K562 (cell line): ENCODE measurements around the gene GLRA1. TPM values are rescaled to one million over a fixed set of nuclear protein-coding genes. Genes with fewer than 3 reads are reported as not detected.

Experiments used
- ATAC-seq: fragments of 200-7000 bp; cut with Tn5 transposase; 3 replicates; pipeline ENCODE4 v1.9.1; 2020; ENCODE audit warnings: moderate library complexity
- BruUV-seq: library from RNA; stranded (reverse); fragments of 400-500 nt; replicated peaks from 2 replicates; lab custom pipeline; 2021; lab: Mats Ljungman, UMichigan
- CTCF ChIA-PET: fragments of 300-600 bp; formaldehyde crosslinking; extraction: SDS; loops from one replicate; lab custom pipeline; 2021; ENCODE audit warnings: low intra/inter-chr PET ratio; lab: Yijun Ruan, JAX
- POLR2A ChIA-PET: fragments of 300-600, 350-650 bp; sonication (Branson Sonifier 250); formaldehyde crosslinking; extraction: SDS; loops from one replicate; lab custom pipeline; 2021; ENCODE audit warnings: antibody characterized with exemption, inconsistent platforms; lab: Yijun Ruan, JAX
- DNase-seq, 4 experiments: peaks; one replicate each; pipeline versions ENCODE4 v3.0.0 to v3.0.0-alpha.2; 2011 to 2018; ENCODE audit warnings: low spot score in 3 of 4, mixed read lengths in 3 of 4; ENCODE audit errors: extremely low read depth in 1 of 4
- FAIRE-seq: peaks from 2 replicates; lab custom pipeline; 2011; peaks lifted over from hg19 to GRCh38; lab: Jason Lieb, UNC
- H2AFZ ChIP-seq: 2 replicates; pipeline ENCODE4 v1.6.0; 2011; ENCODE audit warnings: low read depth, low read length, control low read depth, inconsistent platforms
- H3K27ac ChIP-seq: fragments of 200-600 bp; 3 replicates; pipeline ENCODE4 v1.8.0; 2011; ENCODE audit warnings: low read depth, mild to moderate bottlenecking, control low read depth, inconsistent platforms, low read length, moderate library complexity, mixed read lengths; ENCODE audit errors: extremely low read depth
- H3K27me3 ChIP-seq, 2 experiments: fragments of 300-600 bp in 1 of 2; 2 replicates in 1 of 2; 3 replicates in 1 of 2; pipeline versions ENCODE4 v1.6.0 to v1.8.0; 2011; ENCODE audit warnings: inconsistent platforms in 2 of 2, low read length in 2 of 2, mild to moderate bottlenecking in 1 of 2, mixed read lengths in 1 of 2, moderate library complexity in 1 of 2; ENCODE audit not compliant: control insufficient read depth in 2 of 2, insufficient read depth in 2 of 2
- H3K36me3 ChIP-seq: fragments of 300-600 bp; 3 replicates; pipeline ENCODE4 v1.8.0; 2011; ENCODE audit warnings: mild to moderate bottlenecking, low read length, inconsistent platforms; ENCODE audit not compliant: control insufficient read depth, insufficient read depth
- H3K4me1 ChIP-seq, 2 experiments: fragments of 200-600 bp in 1 of 2; replicated peaks in 1 of 2; 2 replicates in 1 of 2; 3 replicates in 1 of 2; pipeline versions ENCODE4 v1.5.1 to v1.8.0; 2011; ENCODE audit warnings: inconsistent platforms in 2 of 2, low read length in 2 of 2, mild to moderate bottlenecking in 1 of 2, mixed read lengths in 1 of 2, moderate library complexity in 1 of 2; ENCODE audit not compliant: control insufficient read depth in 2 of 2, insufficient read depth in 2 of 2
- H3K4me2 ChIP-seq: 2 replicates; pipeline ENCODE4 v1.6.1; 2011; ENCODE audit warnings: low read length, control low read depth, inconsistent platforms, mixed read lengths; ENCODE audit not compliant: insufficient read depth
- H3K4me3 ChIP-seq: fragments of 200-600 bp; sonication (generic), shearing (Covaris generic); 2 replicates; pipeline ENCODE4 v1.5.1; 2016; ENCODE audit warnings: control low read depth, inconsistent platforms
- H3K79me2 ChIP-seq: fragments of 200-600 bp; 3 replicates; pipeline ENCODE4 v1.8.0; 2011; ENCODE audit warnings: low read length, inconsistent platforms; ENCODE audit not compliant: control insufficient read depth, insufficient read depth
- H3K9ac ChIP-seq, 2 experiments: 2 replicates each; pipeline versions ENCODE4 v1.6.0 to v1.6.1; 2011; ENCODE audit warnings: low read depth in 2 of 2, low read length in 2 of 2, control low read depth in 1 of 2, inconsistent platforms in 1 of 2, mild to moderate bottlenecking in 1 of 2, mixed read lengths in 1 of 2; ENCODE audit not compliant: insufficient read depth in 1 of 2
- H3K9me1 ChIP-seq: one replicate; pipeline ENCODE4 v1.6.0; 2011; ENCODE audit warnings: inconsistent platforms, mild to moderate bottlenecking, low read length, moderate library complexity; ENCODE audit not compliant: control insufficient read depth, insufficient read depth
- H3K9me3 ChIP-seq: replicated peaks from 2 replicates; pipeline ENCODE4 v1.5.1; 2011; ENCODE audit warnings: low read depth, low read length, inconsistent platforms; ENCODE audit not compliant: control insufficient read depth, insufficient read depth
- H4K20me1 ChIP-seq: replicated peaks from 2 replicates; pipeline ENCODE4 v1.6.1; 2011; ENCODE audit warnings: low read length, inconsistent platforms, mixed read lengths; ENCODE audit not compliant: control insufficient read depth, insufficient read depth
- ARID1B ChIP-seq: fragments of 450-650 bp; IDR thresholded peaks from 2 replicates; pipeline ENCODE4 v1.6.1; 2016; ENCODE audit warnings: antibody characterized with exemption, mild to moderate bottlenecking, inconsistent platforms
- BMI1 ChIP-seq: fragments of 150-350 bp; IDR thresholded peaks from 2 replicates; pipeline ENCODE4 v1.6.1; 2014; ENCODE audit warnings: low read length
- BRD9 ChIP-seq: fragments of 450-650 bp; IDR thresholded peaks from 2 replicates; pipeline ENCODE4 v1.6.1; 2018; ENCODE audit warnings: low read depth; ENCODE audit not compliant: partially characterized antibody
- CHD4 ChIP-seq: fragments of 200-600 bp; sonication (generic); IDR thresholded peaks from 3 replicates; pipeline ENCODE4 v1.6.1; 2012; ENCODE audit warnings: low read depth, mild to moderate bottlenecking, mixed read lengths, low read length, inconsistent platforms; ENCODE audit not compliant: insufficient read depth, insufficient replicate concordance, poor library complexity, severe bottlenecking
- DIDO1 ChIP-seq: fragments of 450-650 bp; IDR thresholded peaks from 2 replicates; pipeline ENCODE4 v1.6.1; 2016; ENCODE audit warnings: low read depth, missing biosample characterization, missing genetic modification characterization
- FOSL1 ChIP-seq: fragments of 200-800 bp; sonication (Bioruptor generic); conservative IDR thresholded peaks from 2 replicates; pipeline ENCODE4 v1.6.1; 2016; ENCODE audit warnings: missing genetic modification characterization, missing compliant biosample characterization
- FOXJ3 ChIP-seq: sonication (generic); formaldehyde crosslinking; IDR thresholded peaks from 2 replicates; pipeline ENCODE4 v1.4.0; 2020; ENCODE audit warnings: mild to moderate bottlenecking, missing genetic modification reagents
- GATAD2B ChIP-seq: fragments of 450-650 bp; IDR thresholded peaks from 2 replicates; pipeline ENCODE4 v1.6.1; 2017; ENCODE audit warnings: mild to moderate bottlenecking, borderline replicate concordance
- HDAC8 ChIP-seq: fragments of 450-650 bp; IDR thresholded peaks from 2 replicates; pipeline ENCODE4 v1.6.1; 2016; ENCODE audit warnings: mild to moderate bottlenecking, missing genetic modification characterization, moderate library complexity, missing compliant biosample characterization
- HMGXB4 ChIP-seq: sonication (generic); formaldehyde crosslinking; IDR thresholded peaks from 2 replicates; pipeline ENCODE4 v1.8.1; 2023; ENCODE audit warnings: mild to moderate bottlenecking, missing genetic modification reagents
- MXD1 ChIP-seq: fragments of 250-450 bp; sonication (Bioruptor Pico); IDR thresholded peaks from 2 replicates; pipeline ENCODE4 v1.8.0; 2021; ENCODE audit warnings: borderline replicate concordance, mild to moderate bottlenecking, moderate library complexity; ENCODE audit not compliant: poor library complexity, severe bottlenecking
- NR0B1 ChIP-seq: fragments of 450-650 bp; IDR thresholded peaks from one replicate; pipeline ENCODE4 v1.6.1; 2018; ENCODE audit warnings: mild to moderate bottlenecking, moderate library complexity; ENCODE audit not compliant: partially characterized antibody
- PHF20 ChIP-seq: fragments of 450-650 bp; IDR thresholded peaks from 2 replicates; pipeline ENCODE4 v1.6.1; 2018; ENCODE audit not compliant: partially characterized antibody
- STAG1 ChIP-seq: sonication (generic); formaldehyde crosslinking; IDR thresholded peaks from 2 replicates; pipeline ENCODE4 v1.5.0; 2020; ENCODE audit warnings: missing genetic modification reagents, borderline replicate concordance
- ZBTB34 ChIP-seq: fragments of 250-450 bp; sonication (Bioruptor Pico); IDR thresholded peaks from 2 replicates; pipeline ENCODE4 v1.8.0; 2021; ENCODE audit warnings: mild to moderate bottlenecking, moderate library complexity
- ZNF23 ChIP-seq: fragments of 250-450 bp; sonication (Bioruptor Pico); IDR thresholded peaks from 2 replicates; pipeline ENCODE4 v1.4.0; 2020; ENCODE audit warnings: mild to moderate bottlenecking
- ZNF511 ChIP-seq: sonication (generic); formaldehyde crosslinking; IDR thresholded peaks from 2 replicates; pipeline ENCODE4 v1.8.0; 2022; ENCODE audit warnings: mild to moderate bottlenecking, missing genetic modification reagents
- WGBS: fragments of 100-300 bp; shearing (Covaris generic); methylation state at CpG from one replicate; pipeline ENCODE4 v1.1.6; 2016; ENCODE audit warnings: low coverage, mixed read lengths; ENCODE audit not compliant: insufficient coverage; ENCODE audit errors: missing lambda C conversion rate; 5-methylcytosine and 5-hydroxymethylcytosine counted together
- in situ Hi-C: fragments of 300-500 bp; cut with MboI; formaldehyde crosslinking; loops from 4 replicates; pipeline ENCODE4 v1.15.0; 2018; ENCODE audit warnings: inconsistent platforms, mixed read lengths
- intact Hi-C: fragments of 100-400 bp; cut with micrococcal nuclease; formaldehyde crosslinking; loops from 2 replicates; pipeline ENCODE4 v1.14.2; 2022
- polyA plus RNA-seq, 8 experiments: library from polyadenylated mRNA; depleted of rRNA in 4 of 8; stranded (reverse) in 5 of 8; unstranded in 3 of 8; fragments of >200 nt; fragmentation: Nextera tagmentation in 2 of 8; fragmentation: Illumina TruSeq in 1 of 8; extraction: Ambion mirVana in 2 of 8; extraction: Trizol in 1 of 8; gene quantifications; 2 replicates each; pipeline versions ENCODE4 v1.2.1 to v1.2.3, GENCODE V29; 2011 to 2014; ENCODE audit warnings: inconsistent platforms in 1 of 8, missing spikeins in 1 of 8
- total RNA-seq, 7 experiments: library from RNA; depleted of rRNA in 6 of 7; stranded (reverse); fragments of >200 nt in 6 of 7; fragmentation: Illumina TruSeq in 2 of 7; extraction: Trizol in 2 of 7; gene quantifications; 2 replicates each; pipeline versions ENCODE4 v1.2.1 to v1.2.3, GENCODE V29; 2011 to 2021; ENCODE audit warnings: low replicate concordance in 1 of 7

Gene GLRA1
- total and polyA plus RNA-seq, 9 of the 15 experiments (the other 6 are each of a cell fraction or from before 2014, with no cell fraction given) = not detected

- no peaks in the 10 kb centered on the region for H3K27me3 ChIP-seq
- BruUV-seq = no TSS peak
These were observed 29.0 kb downstream of the GLRA1 start for GRCh38 chr5:151895660-151896030.

More at GRCh38 chr5:151895660-151896030, 29.0 kb downstream of the GLRA1 start:
- ChIA-PET CTCF (no interaction called here), POLR2A (no interaction called here)
- Histone ChIP-seq H4K20me1 (no peaks in the 10 kb centered on the region), H3K79me2 (no peaks in the 10 kb centered on the region), H3K9ac (no peak overlapping the region), H3K4me2 (no peak overlapping the region), H3K36me3 (no peaks in the 10 kb centered on the region)
- intact Hi-C loops = no loop called here
- DNase-seq = no peak
- TF ChIP-seq ZBTB34 (CRISPR knock-in tag) (no peak), DIDO1 (tag) (no peak), FOXJ3 (CRISPR knock-in tag) (no peak), ZNF511 (CRISPR knock-in tag) (no peak), PHF20 (no peak), ARID1B (no peak), ZNF23 (CRISPR knock-in tag) (no peak), BMI1 (no peak), STAG1 (CRISPR knock-in tag) (no peak), CHD4 (no peak), MXD1 (no peak), FOSL1 (no peak), HDAC8 (tag) (no peak), HMGXB4 (CRISPR knock-in tag) (no peak), BRD9 (no peak), NR0B1 (no peak), GATAD2B (no peak)
- TF ChIP-seq, all 486 proteins: peak for 0
- WGBS = 0% methylated on average over 5 of the region's 5 CpGs
- no peak overlapping the region for H2AFZ ChIP-seq
- H3K4me3 ChIP-seq = no peak overlapping the region
- in situ Hi-C loops = no loop called here
- no peaks in the 10 kb centered on the region for H3K4me1 ChIP-seq
- FAIRE-seq (no peak), ATAC-seq (no peak)
- no peak overlapping the region for H3K27ac ChIP-seq
- no peaks in the 10 kb centered on the region for H3K9me1 ChIP-seq
- no peaks in the 10 kb centered on the region for H3K9me3 ChIP-seq
